CD14-positive monocyte (primary cell): ENCODE results near the gene SELENOF. TPM values are rescaled to one million over a fixed set of nuclear protein-coding genes. Genes with fewer than 3 reads are reported as not detected.

ENCODE experiments used
- DNase-seq, 3 donors: peaks; one replicate each; pipeline ENCODE4 v3.0.0-alpha.2; 2011 to 2022
- H2AFZ ChIP-seq: 2 replicates; pipeline ENCODE4 v1.6.0; 2012; ENCODE audit warnings: mild to moderate bottlenecking, low read depth, low read length, inconsistent platforms; ENCODE audit not compliant: insufficient read depth, poor library complexity, severe bottlenecking
- H3K27ac ChIP-seq, 2 donors: 1 replicate in 1 of 2; 2 replicates in 1 of 2; pipeline ENCODE4 v1.5.1; 2012 to 2013; ENCODE audit warnings: low read length in 2 of 2, control low read depth in 1 of 2, inconsistent platforms in 1 of 2, low read depth in 1 of 2, mild to moderate bottlenecking in 1 of 2
- H3K27me3 ChIP-seq, 2 donors: one replicate each; pipeline versions ENCODE4 v1.6.0 to v1.6.1; 2011 to 2013; ENCODE audit warnings: low read length in 2 of 2; ENCODE audit not compliant: control insufficient read depth in 2 of 2, insufficient read depth in 2 of 2
- H3K36me3 ChIP-seq, 2 donors: replicated peaks in 1 of 2; 1 replicate in 1 of 2; 2 replicates in 1 of 2; pipeline versions ENCODE4 v1.5.1 to v1.6.1; 2012 to 2013; ENCODE audit warnings: low read length in 2 of 2, control low read depth in 1 of 2, inconsistent platforms in 1 of 2, mild to moderate bottlenecking in 1 of 2; ENCODE audit not compliant: insufficient read depth in 2 of 2, control insufficient read depth in 1 of 2
- H3K4me1 ChIP-seq, 2 donors: 1 replicate in 1 of 2; 2 replicates in 1 of 2; pipeline versions ENCODE4 v1.5.1 to v1.6.1; 2012 to 2013; ENCODE audit warnings: low read length in 2 of 2, control low read depth in 1 of 2, inconsistent platforms in 1 of 2, mild to moderate bottlenecking in 1 of 2, moderate library complexity in 1 of 2; ENCODE audit not compliant: insufficient read depth in 2 of 2, control insufficient read depth in 1 of 2
- H3K4me2 ChIP-seq: replicated peaks from 2 replicates; pipeline ENCODE3; 2012; ENCODE audit warnings: low read length, moderate library complexity, mild to moderate bottlenecking; ENCODE audit not compliant: poor library complexity, severe bottlenecking; ENCODE audit errors: extremely low read depth
- H3K4me3 ChIP-seq, 3 experiments: fragments of 200-600 bp in 1 of 3; sonication (generic) in 1 of 3; replicated peaks in 1 of 3; 1 replicate in 2 of 3; 2 replicates in 1 of 3; pipeline ENCODE4 v1.5.1; 2011 to 2013; ENCODE audit warnings: low read length in 3 of 3, mild to moderate bottlenecking in 3 of 3, control low read depth in 2 of 3, low read depth in 2 of 3, inconsistent platforms in 1 of 3, moderate library complexity in 1 of 3
- H3K79me2 ChIP-seq: 2 replicates; pipeline ENCODE4 v1.6.0; 2012; ENCODE audit warnings: mild to moderate bottlenecking, control low read depth, inconsistent platforms, low read length, moderate library complexity; ENCODE audit not compliant: insufficient read depth
- H3K9ac ChIP-seq: 2 replicates; pipeline ENCODE4 v1.6.0; 2017; ENCODE audit warnings: low read length, mild to moderate bottlenecking; ENCODE audit not compliant: insufficient read depth, poor library complexity, severe bottlenecking
- H3K9me3 ChIP-seq, 2 donors: replicated peaks in 1 of 2; 1 replicate in 1 of 2; 2 replicates in 1 of 2; pipeline versions ENCODE4 v1.5.1 to v1.6.1; 2012 to 2013; ENCODE audit warnings: low read length in 2 of 2, control low read depth in 1 of 2; ENCODE audit not compliant: control insufficient read depth in 1 of 2, insufficient read depth in 1 of 2
- H4K20me1 ChIP-seq: 2 replicates; pipeline ENCODE4 v1.6.0; 2012; ENCODE audit warnings: mild to moderate bottlenecking, low read length, control low read depth, moderate library complexity; ENCODE audit not compliant: insufficient read depth
- H3K27ac Mint-ChIP-seq, 7 donors: one replicate each; pipeline ENCODE4 v1.8.0; 2020; ENCODE audit warnings: mild to moderate bottlenecking in 7 of 7, mixed read lengths in 7 of 7, moderate library complexity in 6 of 7, inconsistent platforms in 2 of 7
- H3K27me3 Mint-ChIP-seq, 3 donors: one replicate each; pipeline ENCODE4 v1.8.0; 2021 to 2022; ENCODE audit warnings: low read depth in 3 of 3, mild to moderate bottlenecking in 3 of 3, mixed read lengths in 3 of 3, moderate library complexity in 3 of 3, inconsistent platforms in 1 of 3
- H3K36me3 Mint-ChIP-seq, 2 donors: one replicate each; pipeline ENCODE4 v1.8.0; 2020; ENCODE audit warnings: mixed read lengths in 2 of 2, inconsistent platforms in 1 of 2, mild to moderate bottlenecking in 1 of 2
- H3K4me1 Mint-ChIP-seq: one replicate; pipeline ENCODE4 v1.8.0; 2020; ENCODE audit warnings: mild to moderate bottlenecking, mixed read lengths
- H3K4me3 Mint-ChIP-seq, 2 donors: one replicate each; pipeline ENCODE4 v1.8.0; 2020; ENCODE audit warnings: mild to moderate bottlenecking in 2 of 2, mixed read lengths in 2 of 2, moderate library complexity in 1 of 2
- H3K9me3 Mint-ChIP-seq, 7 donors: one replicate each; pipeline ENCODE4 v1.8.0; 2020 to 2022; ENCODE audit warnings: mixed read lengths in 7 of 7, mild to moderate bottlenecking in 6 of 7, moderate library complexity in 6 of 7, inconsistent platforms in 2 of 7
- CTCF ChIP-seq: fragments of 200-600 bp; IDR thresholded peaks from one replicate; pipeline ENCODE4 v1.8.0; 2022; ENCODE audit warnings: antibody characterized with exemption, mild to moderate bottlenecking
- WGBS: methylation state at CpG from one replicate; pipeline ENCODE4 v1.1.5; 2013; ENCODE audit warnings: missing lambda C conversion rate; ENCODE audit not compliant: insufficient coverage; 5-methylcytosine and 5-hydroxymethylcytosine counted together
- intact Hi-C, 2 donors: fragments of 100-400 bp; cut with micrococcal nuclease; formaldehyde crosslinking; loops; one replicate each; pipeline versions ENCODE4 v1.15.0 to v1.15.1; 2023
- polyA plus RNA-seq, 3 donors: library from polyadenylated mRNA; depleted of rRNA in 1 of 3; unstranded in 2 of 3; stranded (reverse) in 1 of 3; fragments of 300-500 nt in 2 of 3; fragments of >200 nt in 1 of 3; fragmentation: Illumina TruSeq in 2 of 3; gene quantifications; 1 replicate in 2 of 3; 2 replicates in 1 of 3; pipeline ENCODE4 v1.2.3, GENCODE V29; 2012 to 2021

Gene SELENOF
- polyA plus RNA-seq, 3 donors: 111 to 357 (median 339) TPM

- WGBS: 100% methylated on average over 3 of the region's 3 CpGs
- Histone ChIP-seq H3K36me3 (no peaks in the 10 kb centered on the region), H4K20me1 (no peaks in the 10 kb centered on the region), H3K27me3 (no peaks in the 10 kb centered on the region), H3K9ac (no peak overlapping the region), H3K4me3 (no peak overlapping the region), H3K4me2 (no peak overlapping the region), H3K9me3 (peaks cover 0 to 7% of the 10 kb centered on the region in 2 donors), H3K4me1 (no peaks in the 10 kb centered on the region), H3K79me2 (no peaks in the 10 kb centered on the region), H3K27ac (no peak overlapping the region), H2AFZ (no peak overlapping the region)
- TF ChIP-seq CTCF: no peak
- peaks cover 3 to 4% of the 10 kb centered on the region in 2 donors for H3K36me3 Mint-ChIP-seq
- no peak overlapping the region for H3K27ac Mint-ChIP-seq
- H3K4me3 Mint-ChIP-seq: no peak overlapping the region
- intact Hi-C loops: no loop called here
- H3K9me3 Mint-ChIP-seq: peaks cover 0 to 21% (median 3%) of the 10 kb centered on the region in 7 donors
- H3K4me1 Mint-ChIP-seq: no peaks in the 10 kb centered on the region
- no peak for DNase-seq
- H3K27me3 Mint-ChIP-seq: peaks cover 0 to 4% (median 2%) of the 10 kb centered on the region in 3 donors
These were observed 59.6 kb downstream of the SELENOF start for GRCh38 chr1:86854352-86854751.

- Histone ChIP-seq H3K27me3 (no peaks in the 10 kb centered on the region), H3K79me2 (no peaks in the 10 kb centered on the region), H3K9ac (no peak overlapping the region), H3K36me3 (no peaks in the 10 kb centered on the region), H2AFZ (no peak overlapping the region), H3K9me3 (peaks cover 0 to 7% of the 10 kb centered on the region in 2 donors), H3K4me3 (no peak overlapping the region), H3K4me1 (no peaks in the 10 kb centered on the region), H3K4me2 (no peak overlapping the region), H3K27ac (no peak overlapping the region), H4K20me1 (no peaks in the 10 kb centered on the region)
- no peaks in the 10 kb centered on the region for H3K36me3 Mint-ChIP-seq
- H3K27ac Mint-ChIP-seq: no peak overlapping the region
- no peak overlapping the region for H3K4me3 Mint-ChIP-seq
- H3K27me3 Mint-ChIP-seq: peaks cover 0 to 4% (median 2%) of the 10 kb centered on the region in 3 donors
- TF ChIP-seq CTCF: no peak
- peaks cover 0 to 21% (median 3%) of the 10 kb centered on the region in 7 donors for H3K9me3 Mint-ChIP-seq
- no peaks in the 10 kb centered on the region for H3K4me1 Mint-ChIP-seq
- intact Hi-C loops: no loop called here
- no peak for DNase-seq
- 100% methylated on average over 1 of the region's 7 CpGs for WGBS
These were observed 61.0 kb downstream of the SELENOF start for GRCh38 chr1:86852782-86853408.
